SK-N-SH (cell line): ENCODE measurements around the gene HINT3. TPM values are rescaled to one million over a fixed set of nuclear protein-coding genes. Genes with fewer than 3 reads are reported as not detected.

Source experiments
- CTCF ChIA-PET: fragments of 300-600, 350-600 bp; formaldehyde crosslinking; extraction: SDS; loops from one replicate; lab custom pipeline; 2021; lab: Yijun Ruan, JAX
- POLR2A ChIA-PET: fragments of 350-600 bp; sonication (Branson Sonifier 250); formaldehyde crosslinking; extraction: SDS; loops from one replicate; lab custom pipeline; 2020; ENCODE audit warnings: antibody characterized with exemption, inconsistent platforms; lab: Yijun Ruan, JAX
- DNase-seq: peaks from one replicate; pipeline ENCODE4 v3.0.0; 2012
- H2AFZ ChIP-seq: fragments of 200-600 bp; sonication (generic); 2 replicates; pipeline ENCODE4 v1.8.1; 2016; ENCODE audit warnings: antibody characterized with exemption, mild to moderate bottlenecking, low read depth
- H3F3A ChIP-seq: fragments of 200-600 bp; sonication (generic); replicated peaks from 2 replicates; pipeline ENCODE3; 2016; ENCODE audit warnings: antibody characterized with exemption, mild to moderate bottlenecking; ENCODE audit not compliant: insufficient read depth
- H3K27ac ChIP-seq, 2 experiments: fragments of 200-500 bp in 1 of 2; fragments of 200-600 bp in 1 of 2; sonication (Bioruptor generic) in 1 of 2; sonication (generic), shearing (Covaris generic) in 1 of 2; 2 replicates each; pipeline versions ENCODE4 v1.5.1 to v1.6.1; 2014 to 2016; ENCODE audit warnings: low read depth in 2 of 2, inconsistent platforms in 1 of 2, low read length in 1 of 2, mild to moderate bottlenecking in 1 of 2, mixed read lengths in 1 of 2
- H3K27me3 ChIP-seq: fragments of 200-600 bp; sonication (generic), shearing (Covaris generic); 2 replicates; pipeline ENCODE4 v1.6.1; 2016; ENCODE audit warnings: mixed run types; ENCODE audit not compliant: insufficient read depth
- H3K36me3 ChIP-seq, 2 experiments: fragments of 200-500 bp in 1 of 2; fragments of 200-600 bp in 1 of 2; sonication (Bioruptor generic) in 1 of 2; sonication (generic) in 1 of 2; replicated peaks in 1 of 2; 2 replicates each; pipeline versions ENCODE3 to v1.5.1; 2014 to 2016; ENCODE audit warnings: low read length in 1 of 2, mild to moderate bottlenecking in 1 of 2; ENCODE audit not compliant: insufficient read depth in 2 of 2, control insufficient read depth in 1 of 2
- H3K4me1 ChIP-seq, 2 experiments: fragments of 200-500 bp in 1 of 2; fragments of 200-600 bp in 1 of 2; sonication (Bioruptor generic) in 1 of 2; sonication (generic), shearing (Covaris generic) in 1 of 2; 2 replicates each; pipeline versions ENCODE4 v1.5.1 to v1.6.1; 2014 to 2016; ENCODE audit warnings: low read depth in 1 of 2, low read length in 1 of 2, mixed run types in 1 of 2; ENCODE audit not compliant: insufficient read depth in 2 of 2, control insufficient read depth in 1 of 2
- H3K4me2 ChIP-seq: fragments of 200-600 bp; sonication (generic), shearing (Covaris generic); 2 replicates; pipeline ENCODE4 v1.6.1; 2017; ENCODE audit warnings: mixed run types
- H3K4me3 ChIP-seq, 2 experiments: fragments of 200-500 bp in 1 of 2; fragments of 200-600 bp in 1 of 2; sonication (Bioruptor generic) in 1 of 2; sonication (generic), shearing (Covaris generic) in 1 of 2; 2 replicates each; pipeline versions ENCODE4 v1.5.1 to v1.8.1; 2014 to 2016; ENCODE audit warnings: low read depth in 2 of 2, inconsistent platforms in 1 of 2, low read length in 1 of 2, mild to moderate bottlenecking in 1 of 2, mixed read lengths in 1 of 2, moderate library complexity in 1 of 2
- H3K79me2 ChIP-seq: fragments of 200-600 bp; sonication (generic); 2 replicates; pipeline ENCODE4 v1.8.1; 2017; ENCODE audit warnings: mild to moderate bottlenecking; ENCODE audit not compliant: insufficient read depth
- H3K9ac ChIP-seq: fragments of 200-600 bp; sonication (generic); 2 replicates; pipeline ENCODE4 v1.6.1; 2017; ENCODE audit warnings: mixed run types
- H3K9me2 ChIP-seq: fragments of 200-600 bp; sonication (generic); 2 replicates; pipeline ENCODE4 v1.6.1; 2017; ENCODE audit warnings: mixed run types
- H3K9me3 ChIP-seq: fragments of 200-600 bp; sonication (generic); 2 replicates; pipeline ENCODE4 v1.6.1; 2017; ENCODE audit warnings: mixed run types, mild to moderate bottlenecking, moderate library complexity
- H4K20me1 ChIP-seq: fragments of 200-600 bp; sonication (generic); 2 replicates; pipeline ENCODE4 v1.6.1; 2017; ENCODE audit warnings: mild to moderate bottlenecking, mixed run types; ENCODE audit not compliant: insufficient read depth
- CTCF ChIP-seq: fragments of 200-600 bp; sonication (generic); IDR thresholded peaks from 2 replicates; pipeline ENCODE4 v1.6.1; 2017; ENCODE audit warnings: antibody characterized with exemption, mild to moderate bottlenecking, moderate library complexity
- ELF1 ChIP-seq: IDR thresholded peaks from 2 replicates; pipeline ENCODE4 v1.4.0; 2012
- EP300 ChIP-seq, 2 experiments: IDR thresholded peaks; 2 replicates each; pipeline versions ENCODE4 v1.4.0 to v1.6.1; 2012; ENCODE audit warnings: borderline replicate concordance in 1 of 2, low read depth in 1 of 2, low read length in 1 of 2
- EZH2phosphoT487 ChIP-seq: fragments of 200-600 bp; sonication (generic); IDR thresholded peaks from 2 replicates; pipeline ENCODE4 v1.6.1; 2017; ENCODE audit warnings: low read depth, mixed run types, mild to moderate bottlenecking, antibody characterized with exemption, moderate library complexity, borderline replicate concordance
- GABPA ChIP-seq: IDR thresholded peaks from 2 replicates; pipeline ENCODE4 v1.4.0; 2012; ENCODE audit warnings: low read depth, mild to moderate bottlenecking
- JUND ChIP-seq: IDR thresholded peaks from 2 replicates; pipeline ENCODE4 v1.4.0; 2012
- MXI1 ChIP-seq: IDR thresholded peaks from 2 replicates; pipeline ENCODE4 v1.6.1; 2012; ENCODE audit warnings: mild to moderate bottlenecking, low read depth, low read length, improper control_type of control experiment
- NRF1 ChIP-seq: IDR thresholded peaks from 2 replicates; pipeline ENCODE4 v1.6.1; 2012; ENCODE audit warnings: low read depth, mild to moderate bottlenecking, low read length
- RFX5 ChIP-seq: IDR thresholded peaks from 2 replicates; pipeline ENCODE4 v1.6.1; 2012; ENCODE audit warnings: mild to moderate bottlenecking, improper control_type of control experiment, low read length
- SIN3A ChIP-seq: IDR thresholded peaks from 2 replicates; pipeline ENCODE4 v1.6.1; 2012; ENCODE audit warnings: low read depth, mild to moderate bottlenecking, low read length, moderate library complexity, borderline replicate concordance
- TAF1 ChIP-seq: IDR thresholded peaks from 2 replicates; pipeline ENCODE4 v1.6.1; 2012; ENCODE audit warnings: low read depth, mild to moderate bottlenecking, low read length, moderate library complexity, borderline replicate concordance
- TCF12 ChIP-seq: IDR thresholded peaks from 2 replicates; pipeline ENCODE4 v1.4.0; 2012
- TEAD4 ChIP-seq: IDR thresholded peaks from 2 replicates; pipeline ENCODE4 v1.4.0; 2012; ENCODE audit warnings: mild to moderate bottlenecking, borderline replicate concordance; ENCODE audit not compliant: insufficient read depth
- polyA plus RNA-seq, 3 experiments: library from polyadenylated mRNA; depleted of rRNA; stranded (reverse); fragments of >200 nt; gene quantifications; 2 replicates each; pipeline ENCODE4 v1.2.3, GENCODE V29; 2012
- TF ChIP-seq, protein P1 (sequence below): fragments of 150-350 bp; IDR thresholded peaks from 2 replicates; pipeline ENCODE4 v1.6.1; 2017; ENCODE audit warnings: antibody characterized with exemption, low read length, low read depth, borderline replicate concordance
- TF ChIP-seq, protein P2 (sequence below): fragments of 150-350 bp; IDR thresholded peaks from 2 replicates; pipeline ENCODE4 v1.6.1; 2016; ENCODE audit warnings: mild to moderate bottlenecking, low read depth, low read length

HINT3 gene
- polyA plus RNA-seq, 1 of the 3 experiments (the other 2 are of a cell fraction), result 1.8 TPM

DNA sequence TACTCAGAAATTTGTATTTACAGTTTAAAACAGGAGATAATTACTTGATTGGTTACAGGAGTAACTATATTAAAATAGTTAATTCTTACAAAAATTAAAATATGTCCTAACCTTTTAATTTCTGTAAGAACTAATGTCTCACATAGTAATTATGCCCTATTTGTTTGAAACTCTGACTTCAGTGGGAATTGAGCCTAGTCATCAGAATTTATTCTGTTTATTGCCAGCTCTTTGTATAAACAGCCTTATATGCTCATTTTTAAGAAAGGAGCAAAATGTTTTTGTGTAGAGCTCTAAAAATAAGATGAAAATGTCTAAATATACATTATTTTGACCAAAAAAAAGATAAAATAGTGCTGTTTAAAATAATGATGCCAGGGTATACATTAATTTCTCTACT is 51.2 kb downstream of the HINT3 start:
- H3K27me3 ChIP-seq, result no peaks in the 10 kb centered on the region
- H2AFZ ChIP-seq, result no peak overlapping the region
- H3K9ac ChIP-seq, result no peak overlapping the region
- DNase-seq, result no peak
- H3K4me2 ChIP-seq, result no peak overlapping the region
- no peaks in the 10 kb centered on the region for H3K79me2 ChIP-seq
- no peak overlapping the region for H3K27ac ChIP-seq
- no peak overlapping the region for H3K4me3 ChIP-seq
- ChIA-PET CTCF (interaction anchor here (0.8 to 1.3 kb wide), 5 partner anchors 9 to 26 kb away, joined by 3 to 6 read pairs (median 3); no protein-coding TSS in a partner anchor), POLR2A (no interaction called here)
- no peaks in the 10 kb centered on the region for H3K9me2 ChIP-seq
- H3K9me3 ChIP-seq, result no peaks in the 10 kb centered on the region
- H3F3A ChIP-seq, result no peaks in the 10 kb centered on the region
- no peaks in the 10 kb centered on the region for H4K20me1 ChIP-seq
- H3K36me3 ChIP-seq, result peaks cover 59 to 91% of the 10 kb centered on the region in 2 experiments
- H3K4me1 ChIP-seq, result no peaks in the 10 kb centered on the region; a peak in 1 of 4 replicates
- no peak for TF ChIP-seq TAF1
- TF ChIP-seq TEAD4, result no peak
- TF ChIP-seq RFX5, result no peak
- no peak for TF ChIP-seq CTCF
- no peak for TF ChIP-seq SIN3A
- TF ChIP-seq, protein P1, sequence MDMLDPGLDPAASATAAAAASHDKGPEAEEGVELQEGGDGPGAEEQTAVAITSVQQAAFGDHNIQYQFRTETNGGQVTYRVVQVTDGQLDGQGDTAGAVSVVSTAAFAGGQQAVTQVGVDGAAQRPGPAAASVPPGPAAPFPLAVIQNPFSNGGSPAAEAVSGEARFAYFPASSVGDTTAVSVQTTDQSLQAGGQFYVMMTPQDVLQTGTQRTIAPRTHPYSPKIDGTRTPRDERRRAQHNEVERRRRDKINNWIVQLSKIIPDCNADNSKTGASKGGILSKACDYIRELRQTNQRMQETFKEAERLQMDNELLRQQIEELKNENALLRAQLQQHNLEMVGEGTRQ, result no peak
- no peak for TF ChIP-seq EP300 (IDR thresholded peaks at IDR 0.05; ENCODE audit: borderline replicate concordance in 1 of 2, low read depth in 1 of 2, low read length in 1 of 2)
- no peak for TF ChIP-seq GABPA
- TF ChIP-seq, protein P2, sequence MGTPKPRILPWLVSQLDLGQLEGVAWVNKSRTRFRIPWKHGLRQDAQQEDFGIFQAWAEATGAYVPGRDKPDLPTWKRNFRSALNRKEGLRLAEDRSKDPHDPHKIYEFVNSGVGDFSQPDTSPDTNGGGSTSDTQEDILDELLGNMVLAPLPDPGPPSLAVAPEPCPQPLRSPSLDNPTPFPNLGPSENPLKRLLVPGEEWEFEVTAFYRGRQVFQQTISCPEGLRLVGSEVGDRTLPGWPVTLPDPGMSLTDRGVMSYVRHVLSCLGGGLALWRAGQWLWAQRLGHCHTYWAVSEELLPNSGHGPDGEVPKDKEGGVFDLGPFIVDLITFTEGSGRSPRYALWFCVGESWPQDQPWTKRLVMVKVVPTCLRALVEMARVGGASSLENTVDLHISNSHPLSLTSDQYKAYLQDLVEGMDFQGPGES, result no peak
- no peak for TF ChIP-seq NRF1
- TF ChIP-seq EZH2phosphoT487, result no peak
- no peak for TF ChIP-seq MXI1
- no peak for TF ChIP-seq JUND
- no peak for TF ChIP-seq ELF1
- TF ChIP-seq TCF12, result no peak
